Neutrophil (primary cell): ENCODE measurements around the gene ALDOA.

Experiments
- H3K27ac ChIP-seq: fragments of 200-600 bp; sonication (generic); 2 replicates; pipeline ENCODE4 v1.5.1; 2016; ENCODE audit warnings: mild to moderate bottlenecking, moderate library complexity
- H3K27me3 ChIP-seq: fragments of 200-600 bp; sonication (generic); 2 replicates; pipeline ENCODE4 v1.6.0; 2016; ENCODE audit warnings: mild to moderate bottlenecking
- H3K36me3 ChIP-seq: fragments of 200-600 bp; sonication (generic); 2 replicates; pipeline ENCODE4 v1.5.1; 2017
- H3K4me1 ChIP-seq, 2 experiments: fragments of 200-600 bp in 1 of 2; sonication (generic) in 1 of 2; 1 replicate in 1 of 2; 2 replicates in 1 of 2; pipeline versions ENCODE4 v1.5.1 to v1.6.1; 2013 to 2016; ENCODE audit warnings: low read depth in 1 of 2, low read length in 1 of 2, mild to moderate bottlenecking in 1 of 2, moderate library complexity in 1 of 2; ENCODE audit not compliant: control insufficient read depth in 1 of 2, insufficient read depth in 1 of 2
- H3K4me3 ChIP-seq, 2 experiments: fragments of 200-600 bp in 1 of 2; sonication (generic) in 1 of 2; 1 replicate in 1 of 2; 2 replicates in 1 of 2; pipeline ENCODE4 v1.5.1; 2013 to 2016; ENCODE audit warnings: low read depth in 1 of 2, low read length in 1 of 2, mild to moderate bottlenecking in 1 of 2, moderate library complexity in 1 of 2
- H3K9me3 ChIP-seq: fragments of 200-600 bp; sonication (generic); 2 replicates; pipeline ENCODE4 v1.5.1; 2016
- CTCF ChIP-seq: fragments of 200-600 bp; sonication (generic); IDR thresholded peaks from 2 replicates; pipeline ENCODE4 v1.5.1; 2016; ENCODE audit warnings: antibody characterized with exemption

Gene ALDOA

GRCh38 chr16:30086291-30087140 is 21.0 kb downstream of the ALDOA start:
- H3K4me3 ChIP-seq, result peak overlapping the region; percentile 34 to 39
- no peaks in the 10 kb centered on the region for H3K9me3 ChIP-seq
- no peaks in the 10 kb centered on the region for H3K27me3 ChIP-seq
- peak overlapping the region; percentile 90 for H3K27ac ChIP-seq
- peaks cover 30 to 39% of the 10 kb centered on the region in 2 experiments for H3K4me1 ChIP-seq
- H3K36me3 ChIP-seq, result peaks cover 46% of the 10 kb centered on the region
- no peak for TF ChIP-seq CTCF

- TF ChIP-seq CTCF, result no peak
- H3K9me3 ChIP-seq, result no peaks in the 10 kb centered on the region
- H3K36me3 ChIP-seq, result peaks cover 43% of the 10 kb centered on the region
- no peaks in the 10 kb centered on the region for H3K27me3 ChIP-seq
- peak overlapping the region; percentile 90 for H3K27ac ChIP-seq
- peak overlapping the region; percentile 34 to 39 for H3K4me3 ChIP-seq
- H3K4me1 ChIP-seq, result peaks cover 38 to 46% of the 10 kb centered on the region in 2 experiments
These were observed 21.8 kb downstream of the ALDOA start for GRCh38 chr16:30087181-30087898.

GRCh38 chr16:30088237-30088831 is 22.8 kb downstream of the ALDOA start:
- peak overlapping the region; percentile 90 for H3K27ac ChIP-seq
- TF ChIP-seq CTCF, result no peak
- H3K9me3 ChIP-seq, result no peaks in the 10 kb centered on the region
- peaks cover 48 to 56% of the 10 kb centered on the region in 2 experiments for H3K4me1 ChIP-seq
- peaks cover 41% of the 10 kb centered on the region for H3K36me3 ChIP-seq
- H3K27me3 ChIP-seq, result no peaks in the 10 kb centered on the region
- H3K4me3 ChIP-seq, result no peak overlapping the region

GRCh38 chr16:30088832-30089624 is 23.5 kb downstream of the ALDOA start:
- peaks cover 41% of the 10 kb centered on the region for H3K36me3 ChIP-seq
- H3K9me3 ChIP-seq, result no peaks in the 10 kb centered on the region
- peaks cover 55 to 62% of the 10 kb centered on the region in 2 experiments for H3K4me1 ChIP-seq
- H3K4me3 ChIP-seq, result no peak overlapping the region
- H3K27ac ChIP-seq, result peak overlapping the region; percentile 90
- TF ChIP-seq CTCF, result no peak
- H3K27me3 ChIP-seq, result no peaks in the 10 kb centered on the region
